ENCODE measurements around the gene NRXN3.

NRXN3 gene

GRCh38 chr14:78170203-78170602 lies at the start of gene NRXN3:
Gene NRXN3 (plus strand): TSS chr14:78170373. CDS start chr14:78243094, 72,721 bp downstream.
- Histone ChIP-seq H3K4me1 (ENCODE audit: control insufficient read depth, insufficient read depth, low read length) (no peaks in the 10 kb centered on the region), H3K9me3 (ENCODE audit: control insufficient read depth, low read length) (no peaks in the 10 kb centered on the region), H3K36me3 (ENCODE audit: control insufficient read depth, insufficient read depth, low read length) (no peaks in the 10 kb centered on the region), H3K9ac (ENCODE audit: low read length) (no peak within 1 kb of the TSS), H3K4me3 (ENCODE audit: low read length) (no peak within 1 kb of the TSS), H3K27me3 (ENCODE audit: control insufficient read depth, insufficient read depth, low read length) (no peaks in the 10 kb centered on the region)

- Histone ChIP-seq H3K27me3 (ENCODE audit: control insufficient read depth, insufficient read depth, low read length) (no peaks in the 10 kb centered on the region), H3K4me1 (ENCODE audit: control insufficient read depth, insufficient read depth, low read length) (no peaks in the 10 kb centered on the region), H3K36me3 (ENCODE audit: control insufficient read depth, insufficient read depth, low read length) (no peaks in the 10 kb centered on the region), H3K9ac (ENCODE audit: low read length) (no peak overlapping the region), H3K4me3 (ENCODE audit: low read length) (no peak overlapping the region), H3K9me3 (ENCODE audit: control insufficient read depth, low read length) (no peaks in the 10 kb centered on the region)
Observed at GRCh38 chr14:78122436-78122835, 47.7 kb upstream of the NRXN3 start.

GRCh38 chr14:78123650-78124253 lies 46.4 kb upstream of the NRXN3 start:
- H3K4me1 ChIP-seq (ENCODE audit: control insufficient read depth, insufficient read depth, low read length), result no peaks in the 10 kb centered on the region
- no peaks in the 10 kb centered on the region for H3K27me3 ChIP-seq (ENCODE audit: control insufficient read depth, insufficient read depth, low read length)
- no peaks in the 10 kb centered on the region for H3K36me3 ChIP-seq (ENCODE audit: control insufficient read depth, insufficient read depth, low read length)
- H3K9me3 ChIP-seq (ENCODE audit: control insufficient read depth, low read length), result no peaks in the 10 kb centered on the region
- H3K4me3 ChIP-seq (ENCODE audit: low read length), result no peak overlapping the region
- no peak overlapping the region for H3K9ac ChIP-seq (ENCODE audit: low read length)

- Histone ChIP-seq H3K4me3 (ENCODE audit: low read length) (no peak overlapping the region), H3K9me3 (ENCODE audit: control insufficient read depth, low read length) (no peaks in the 10 kb centered on the region), H3K9ac (ENCODE audit: low read length) (no peak overlapping the region), H3K36me3 (ENCODE audit: control insufficient read depth, insufficient read depth, low read length) (no peaks in the 10 kb centered on the region), H3K27me3 (ENCODE audit: control insufficient read depth, insufficient read depth, low read length) (no peaks in the 10 kb centered on the region), H3K4me1 (ENCODE audit: control insufficient read depth, insufficient read depth, low read length) (no peaks in the 10 kb centered on the region)
Observed at GRCh38 chr14:78127961-78128360, 42.2 kb upstream of the NRXN3 start.

GRCh38 chr14:78129375-78129774 lies 40.8 kb upstream of the NRXN3 start:
- Histone ChIP-seq H3K27me3 (ENCODE audit: control insufficient read depth, insufficient read depth, low read length) (no peaks in the 10 kb centered on the region), H3K9ac (ENCODE audit: low read length) (no peak overlapping the region), H3K36me3 (ENCODE audit: control insufficient read depth, insufficient read depth, low read length) (no peaks in the 10 kb centered on the region), H3K9me3 (ENCODE audit: control insufficient read depth, low read length) (no peaks in the 10 kb centered on the region), H3K4me3 (ENCODE audit: low read length) (no peak overlapping the region), H3K4me1 (ENCODE audit: control insufficient read depth, insufficient read depth, low read length) (no peaks in the 10 kb centered on the region)

GRCh38 chr14:78130356-78130755 lies 39.8 kb upstream of the NRXN3 start:
- H3K9me3 ChIP-seq (ENCODE audit: control insufficient read depth, low read length), result no peaks in the 10 kb centered on the region
- H3K4me1 ChIP-seq (ENCODE audit: control insufficient read depth, insufficient read depth, low read length), result no peaks in the 10 kb centered on the region
- H3K4me3 ChIP-seq (ENCODE audit: low read length), result no peak overlapping the region
- no peaks in the 10 kb centered on the region for H3K36me3 ChIP-seq (ENCODE audit: control insufficient read depth, insufficient read depth, low read length)
- no peak overlapping the region for H3K9ac ChIP-seq (ENCODE audit: low read length)
- H3K27me3 ChIP-seq (ENCODE audit: control insufficient read depth, insufficient read depth, low read length), result no peaks in the 10 kb centered on the region

- Histone ChIP-seq H3K9me3 (ENCODE audit: control insufficient read depth, low read length) (no peaks in the 10 kb centered on the region), H3K36me3 (ENCODE audit: control insufficient read depth, insufficient read depth, low read length) (no peaks in the 10 kb centered on the region), H3K27me3 (ENCODE audit: control insufficient read depth, insufficient read depth, low read length) (no peaks in the 10 kb centered on the region), H3K4me3 (ENCODE audit: low read length) (no peak overlapping the region), H3K9ac (ENCODE audit: low read length) (no peak overlapping the region), H3K4me1 (ENCODE audit: control insufficient read depth, insufficient read depth, low read length) (no peaks in the 10 kb centered on the region)
Observed at GRCh38 chr14:78131201-78131600, 39.0 kb upstream of the NRXN3 start.

- H3K4me3 ChIP-seq (ENCODE audit: low read length), result no peak overlapping the region
- H3K4me1 ChIP-seq (ENCODE audit: control insufficient read depth, insufficient read depth, low read length), result no peaks in the 10 kb centered on the region
- H3K9ac ChIP-seq (ENCODE audit: low read length), result no peak overlapping the region
- H3K36me3 ChIP-seq (ENCODE audit: control insufficient read depth, insufficient read depth, low read length), result no peaks in the 10 kb centered on the region
- H3K27me3 ChIP-seq (ENCODE audit: control insufficient read depth, insufficient read depth, low read length), result no peaks in the 10 kb centered on the region
- H3K9me3 ChIP-seq (ENCODE audit: control insufficient read depth, low read length), result no peaks in the 10 kb centered on the region
Observed at GRCh38 chr14:78131616-78132015, 38.6 kb upstream of the NRXN3 start.

GRCh38 chr14:78135450-78135891 lies 34.7 kb upstream of the NRXN3 start:
- H3K4me1 ChIP-seq (ENCODE audit: control insufficient read depth, insufficient read depth, low read length), result no peaks in the 10 kb centered on the region
- no peak overlapping the region for H3K4me3 ChIP-seq (ENCODE audit: low read length)
- no peaks in the 10 kb centered on the region for H3K27me3 ChIP-seq (ENCODE audit: control insufficient read depth, insufficient read depth, low read length)
- H3K36me3 ChIP-seq (ENCODE audit: control insufficient read depth, insufficient read depth, low read length), result no peaks in the 10 kb centered on the region
- H3K9me3 ChIP-seq (ENCODE audit: control insufficient read depth, low read length), result no peaks in the 10 kb centered on the region
- no peak overlapping the region for H3K9ac ChIP-seq (ENCODE audit: low read length)

GRCh38 chr14:78136695-78137094 lies 33.5 kb upstream of the NRXN3 start:
- Histone ChIP-seq H3K4me1 (ENCODE audit: control insufficient read depth, insufficient read depth, low read length) (no peaks in the 10 kb centered on the region), H3K9me3 (ENCODE audit: control insufficient read depth, low read length) (no peaks in the 10 kb centered on the region), H3K9ac (ENCODE audit: low read length) (no peak overlapping the region), H3K36me3 (ENCODE audit: control insufficient read depth, insufficient read depth, low read length) (no peaks in the 10 kb centered on the region), H3K27me3 (ENCODE audit: control insufficient read depth, insufficient read depth, low read length) (no peaks in the 10 kb centered on the region), H3K4me3 (ENCODE audit: low read length) (no peak overlapping the region)

GRCh38 chr14:78141590-78141989 lies 28.6 kb upstream of the NRXN3 start:
- H3K9ac ChIP-seq (ENCODE audit: low read length), result no peak overlapping the region

GRCh38 chr14:78142998-78143397 lies 27.2 kb upstream of the NRXN3 start:
- Histone ChIP-seq H3K9me3 (ENCODE audit: control insufficient read depth, low read length) (no peaks in the 10 kb centered on the region), H3K36me3 (ENCODE audit: control insufficient read depth, insufficient read depth, low read length) (no peaks in the 10 kb centered on the region), H3K4me3 (ENCODE audit: low read length) (no peak overlapping the region), H3K4me1 (ENCODE audit: control insufficient read depth, insufficient read depth, low read length) (no peaks in the 10 kb centered on the region), H3K9ac (ENCODE audit: low read length) (no peak overlapping the region), H3K27me3 (ENCODE audit: control insufficient read depth, insufficient read depth, low read length) (no peaks in the 10 kb centered on the region)

More at GRCh38 chr14:78141590-78141989, 28.6 kb upstream of the NRXN3 start:
- H3K4me1 ChIP-seq (ENCODE audit: control insufficient read depth, insufficient read depth, low read length), result no peaks in the 10 kb centered on the region
- no peak overlapping the region for H3K4me3 ChIP-seq (ENCODE audit: low read length)
- no peaks in the 10 kb centered on the region for H3K9me3 ChIP-seq (ENCODE audit: control insufficient read depth, low read length)
- H3K27me3 ChIP-seq (ENCODE audit: control insufficient read depth, insufficient read depth, low read length), result no peaks in the 10 kb centered on the region
- no peaks in the 10 kb centered on the region for H3K36me3 ChIP-seq (ENCODE audit: control insufficient read depth, insufficient read depth, low read length)

All from mucosa of stomach (tissue), 1 donor.